Measurements from ENCODE around the gene CDK7.

The CDK7 gene

GRCh38 chr5:69237877-69238276, 3.2 kb downstream of the CDK7 start:
- no peak for DNase-seq (ENCODE audit: low spot score)

- DNase-seq (ENCODE audit: low spot score): peak; percentile 72
Observed at GRCh38 chr5:69238760-69239251, 4.1 kb downstream of the CDK7 start.

GRCh38 chr5:69242215-69242927, 7.7 kb downstream of the CDK7 start:
- DNase-seq (ENCODE audit: low spot score): no peak

GRCh38 chr5:69245031-69245430, 10.3 kb downstream of the CDK7 start:
- DNase-seq (ENCODE audit: low spot score): no peak

- DNase-seq (ENCODE audit: low spot score): no peak
Observed at GRCh38 chr5:69248019-69248418, 13.3 kb downstream of the CDK7 start.

GRCh38 chr5:69250593-69250992, 15.9 kb downstream of the CDK7 start:
- DNase-seq (ENCODE audit: low spot score): no peak

GRCh38 chr5:69252437-69252836, 17.8 kb downstream of the CDK7 start:
- no peak for DNase-seq (ENCODE audit: low spot score)

GRCh38 chr5:69255940-69256339, 21.3 kb downstream of the CDK7 start:
- peak; percentile 28 for DNase-seq (ENCODE audit: low spot score)

- DNase-seq (ENCODE audit: low spot score): no peak
Observed at GRCh38 chr5:69257577-69257976, 22.9 kb downstream of the CDK7 start.

GRCh38 chr5:69261034-69261433, 26.3 kb downstream of the CDK7 start:
- peak; percentile 51 for DNase-seq (ENCODE audit: low spot score)

- no peak for DNase-seq (ENCODE audit: low spot score)
Observed at GRCh38 chr5:69265931-69266330, 31.2 kb downstream of the CDK7 start.

- DNase-seq (ENCODE audit: low spot score): no peak
Observed at GRCh38 chr5:69268899-69269298, 34.2 kb downstream of the CDK7 start.

GRCh38 chr5:69270840-69271239, 36.2 kb downstream of the CDK7 start:
- peak; percentile 30 for DNase-seq (ENCODE audit: low spot score)

GRCh38 chr5:69271376-69271775, 36.7 kb downstream of the CDK7 start:
- peak; percentile 61 for DNase-seq (ENCODE audit: low spot score)

GRCh38 chr5:69275563-69275962, 40.9 kb downstream of the CDK7 start:
- no peak for DNase-seq (ENCODE audit: low spot score)

GRCh38 chr5:69276422-69277174, 41.9 kb downstream of the CDK7 start:
- DNase-seq (ENCODE audit: low spot score): peak; percentile 60

- peak; percentile 37 for DNase-seq (ENCODE audit: low spot score)
Observed at GRCh38 chr5:69279517-69279916, 44.8 kb downstream of the CDK7 start.

GRCh38 chr5:69281114-69281513, 46.4 kb downstream of the CDK7 start:
- DNase-seq (ENCODE audit: low spot score): no peak

- DNase-seq (ENCODE audit: low spot score): no peak
Observed at GRCh38 chr5:69284203-69284602, 49.5 kb downstream of the CDK7 start.

GRCh38 chr5:69285448-69286116, 50.9 kb downstream of the CDK7 start:
- peak; percentile 3 for DNase-seq (ENCODE audit: low spot score)

- DNase-seq (ENCODE audit: low spot score): no peak
Observed at GRCh38 chr5:69288069-69288468, 53.4 kb downstream of the CDK7 start.

- DNase-seq (ENCODE audit: low spot score): no peak
Observed at GRCh38 chr5:69288688-69289087, 54.0 kb downstream of the CDK7 start.

- no peak for DNase-seq (ENCODE audit: low spot score)
Observed at GRCh38 chr5:69292306-69292705, 57.6 kb downstream of the CDK7 start.

All from kidney tubule cell (primary cell).